Measurements from ENCODE around the gene SHOC2. TPM values are rescaled to one million over a fixed set of nuclear protein-coding genes. Genes with fewer than 3 reads are reported as not detected.

The SHOC2 gene
- total and polyA plus RNA-seq, 2 donors (not counting 1 experiment from before 2014, with no cell fraction given), result 45.3 to 83.6 TPM

GRCh38 chr10:110919971-110920881 is 822 bp downstream of the SHOC2 start:
- Histone ChIP-seq H3K9ac (ENCODE audit: insufficient read depth, low read length) (peak overlapping the region; percentile 84), H3K4me3 (replicated peaks in 1 of 4; ENCODE audit: control extremely low read depth in 1 of 4, insufficient read depth in 1 of 4, low read depth in 3 of 4, low read length in 4 of 4) (peak overlapping the region; percentile 65 to 93 (median 81)), H3K27ac (ENCODE audit: insufficient read depth, low read length) (peak overlapping the region; percentile 88), H3K9me3 (ENCODE audit: control insufficient read depth, insufficient read depth, low read depth, low read length) (no peaks in the 10 kb centered on the region), H3K4me2 (ENCODE audit: extremely low read depth, insufficient read depth, low read length) (peak overlapping the region; percentile 70), H3K79me2 (ENCODE audit: control insufficient read depth, insufficient read depth, low read length) (peaks cover 50% of the 10 kb centered on the region), H3K36me3 (ENCODE audit: control insufficient read depth, insufficient read depth, low read length) (no peaks in the 10 kb centered on the region), H3K4me1 (ENCODE audit: control insufficient read depth, extremely low read depth, insufficient read depth, low read length) (peaks cover 2% of the 10 kb centered on the region), H4K20me1 (ENCODE audit: control insufficient read depth, extremely low read depth, insufficient read depth, low read length) (no peaks in the 10 kb centered on the region), H2AFZ (ENCODE audit: low read length) (peak overlapping the region; percentile 15), H3K27me3 (ENCODE audit: control insufficient read depth, insufficient read depth, low read length) (no peaks in the 10 kb centered on the region)
- TF ChIP-seq CTCF (conservative IDR thresholded peaks at IDR 0.05 in 1 of 2, IDR thresholded peaks at IDR 0.05 in 1 of 2; ENCODE audit: low read depth in 1 of 2, low read length in 2 of 2), result no peak
- no peak for TF ChIP-seq EZH2 (IDR thresholded peaks at IDR 0.05; ENCODE audit: low read length, missing control alignments)
- DNase-seq (ENCODE audit: low read depth in 2 of 2), result peak; percentile 34 to 39

GRCh38 chr10:110923856-110924493 is 4.6 kb downstream of the SHOC2 start:
- no peak overlapping the region for H3K4me2 ChIP-seq (ENCODE audit: extremely low read depth, insufficient read depth, low read length)
- no peaks in the 10 kb centered on the region for H3K27me3 ChIP-seq (ENCODE audit: control insufficient read depth, insufficient read depth, low read length)
- no peak for DNase-seq (ENCODE audit: low read depth in 2 of 2)
- no peaks in the 10 kb centered on the region for H3K4me1 ChIP-seq (ENCODE audit: control insufficient read depth, extremely low read depth, insufficient read depth, low read length)
- peaks cover 2% of the 10 kb centered on the region for H4K20me1 ChIP-seq (ENCODE audit: control insufficient read depth, extremely low read depth, insufficient read depth, low read length)
- no peaks in the 10 kb centered on the region for H3K36me3 ChIP-seq (ENCODE audit: control insufficient read depth, insufficient read depth, low read length)
- no peak overlapping the region for H3K9ac ChIP-seq (ENCODE audit: insufficient read depth, low read length)
- no peak overlapping the region for H3K4me3 ChIP-seq (replicated peaks in 1 of 4; ENCODE audit: control extremely low read depth in 1 of 4, insufficient read depth in 1 of 4, low read depth in 3 of 4, low read length in 4 of 4)
- TF ChIP-seq EZH2 (IDR thresholded peaks at IDR 0.05; ENCODE audit: low read length, missing control alignments), result no peak
- TF ChIP-seq CTCF (conservative IDR thresholded peaks at IDR 0.05 in 1 of 2, IDR thresholded peaks at IDR 0.05 in 1 of 2; ENCODE audit: low read depth in 1 of 2, low read length in 2 of 2), result no peak
- no peak overlapping the region for H3K27ac ChIP-seq (ENCODE audit: insufficient read depth, low read length)
- no peaks in the 10 kb centered on the region for H3K9me3 ChIP-seq (ENCODE audit: control insufficient read depth, insufficient read depth, low read depth, low read length)
- no peak overlapping the region for H2AFZ ChIP-seq (ENCODE audit: low read length)
- H3K79me2 ChIP-seq (ENCODE audit: control insufficient read depth, insufficient read depth, low read length), result peaks cover 78% of the 10 kb centered on the region

- Histone ChIP-seq H3K9me3 (ENCODE audit: control insufficient read depth, insufficient read depth, low read depth, low read length) (no peaks in the 10 kb centered on the region), H3K79me2 (ENCODE audit: control insufficient read depth, insufficient read depth, low read length) (peaks cover 80% of the 10 kb centered on the region), H3K27ac (ENCODE audit: insufficient read depth, low read length) (no peak overlapping the region), H2AFZ (ENCODE audit: low read length) (no peak overlapping the region), H4K20me1 (ENCODE audit: control insufficient read depth, extremely low read depth, insufficient read depth, low read length) (peaks cover 2% of the 10 kb centered on the region), H3K4me2 (ENCODE audit: extremely low read depth, insufficient read depth, low read length) (no peak overlapping the region), H3K27me3 (ENCODE audit: control insufficient read depth, insufficient read depth, low read length) (no peaks in the 10 kb centered on the region), H3K9ac (ENCODE audit: insufficient read depth, low read length) (no peak overlapping the region), H3K4me3 (replicated peaks in 1 of 4; ENCODE audit: control extremely low read depth in 1 of 4, insufficient read depth in 1 of 4, low read depth in 3 of 4, low read length in 4 of 4) (no peak overlapping the region), H3K4me1 (ENCODE audit: control insufficient read depth, extremely low read depth, insufficient read depth, low read length) (no peaks in the 10 kb centered on the region), H3K36me3 (ENCODE audit: control insufficient read depth, insufficient read depth, low read length) (no peaks in the 10 kb centered on the region)
- no peak for DNase-seq (ENCODE audit: low read depth in 2 of 2)
- TF ChIP-seq CTCF (conservative IDR thresholded peaks at IDR 0.05 in 1 of 2, IDR thresholded peaks at IDR 0.05 in 1 of 2; ENCODE audit: low read depth in 1 of 2, low read length in 2 of 2) (no peak), EZH2 (IDR thresholded peaks at IDR 0.05; ENCODE audit: low read length, missing control alignments) (no peak)
These were observed 8.1 kb downstream of the SHOC2 start for GRCh38 chr10:110927461-110927860.
